HG03159 (cell line): ENCODE results near the gene PRDX6.
"Not testable (repeated sequence)": the region's sequence is repeated elsewhere in the genome, so short reads cannot be mapped to it uniquely, and the experiment has no call there.

Source experiments
- ATAC-seq: cut with Tn5 transposase; IDR thresholded peaks from one replicate; pipeline ENCODE4 v1.9.1; 2021; ENCODE audit warnings: mild to moderate bottlenecking, moderate library complexity; ENCODE audit not compliant: unreplicated experiment

Gene PRDX6

DNA sequence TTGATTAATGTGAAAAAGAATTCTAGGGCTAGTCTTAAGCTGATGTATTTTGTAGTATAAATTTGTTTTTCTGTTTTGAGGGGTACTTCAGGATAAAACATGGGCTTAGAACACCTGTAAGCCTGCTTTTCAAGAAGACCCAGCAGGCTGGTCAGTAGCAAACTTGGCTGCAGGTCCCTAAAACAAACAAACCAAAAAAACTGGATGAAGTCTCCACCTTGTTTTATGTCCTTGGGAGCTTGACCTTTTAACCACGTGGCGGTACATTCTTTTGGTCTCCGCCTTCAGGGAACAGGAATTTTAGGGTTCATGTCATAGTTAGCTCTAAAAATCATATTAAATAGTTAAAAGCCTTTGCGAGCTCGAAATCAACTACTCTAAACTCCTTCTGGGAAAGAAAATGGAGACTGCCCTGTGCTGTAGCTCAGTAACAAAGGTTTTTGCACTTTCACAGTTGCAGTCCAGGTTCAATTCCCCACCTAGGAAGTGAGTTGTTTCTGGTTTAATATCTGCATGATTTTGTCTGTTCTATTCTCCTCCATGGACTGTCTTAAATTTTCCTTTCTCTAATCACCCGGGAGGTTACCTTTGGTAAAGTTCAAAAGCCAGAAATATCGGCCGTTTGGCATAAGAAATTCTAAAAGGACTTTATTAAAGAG is 18.6 kb downstream of the PRDX6 start:
- ATAC-seq = no peak

DNA sequence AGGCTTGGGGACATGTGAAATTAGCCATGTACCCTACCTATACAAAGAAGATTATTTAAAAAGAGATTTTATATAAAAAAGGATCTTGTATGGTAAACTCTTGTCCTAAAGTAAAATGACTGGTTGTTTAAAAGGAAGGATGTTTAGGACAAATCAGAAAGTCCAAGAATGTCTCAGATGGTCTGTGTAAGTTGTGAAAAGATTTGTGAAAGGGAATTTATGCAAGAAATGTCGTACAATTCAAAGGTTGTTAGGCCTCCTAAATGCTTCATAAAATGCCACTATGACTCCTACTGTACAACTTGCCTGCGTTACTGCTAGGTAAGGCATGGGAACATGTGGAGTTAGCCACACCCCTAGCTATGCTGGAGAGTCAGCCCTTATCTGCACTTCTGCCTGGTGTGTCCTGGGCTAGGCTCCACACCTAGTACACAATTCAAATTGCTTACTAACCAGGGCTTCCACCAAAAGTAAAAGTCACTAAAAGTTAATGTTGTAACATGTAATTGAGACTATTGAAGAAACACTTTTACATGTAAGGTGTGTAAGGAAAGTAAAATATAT is 19.7 kb downstream of the PRDX6 start:
- no peak for ATAC-seq

DNA sequence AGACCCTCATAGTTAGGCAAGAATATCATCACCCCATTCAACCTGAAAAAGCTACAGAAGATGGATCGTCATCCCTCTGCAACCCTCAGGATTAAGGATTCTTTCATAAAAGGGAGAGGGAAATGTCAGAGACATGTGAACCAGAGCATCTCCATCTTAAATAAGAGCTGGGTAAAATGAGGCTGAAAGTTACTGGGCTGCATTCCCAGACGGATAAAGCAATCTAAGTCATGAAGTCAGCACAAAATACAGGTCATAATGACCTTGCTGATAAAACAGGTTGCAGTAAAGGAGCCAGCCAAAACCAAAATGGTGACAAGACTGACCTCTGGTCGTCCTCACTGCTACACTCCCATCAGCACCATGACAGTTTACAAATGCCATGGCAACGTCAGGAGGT is 22.6 kb downstream of the PRDX6 start:
- no peak for ATAC-seq

- ATAC-seq = no peak
Observed at GRCh38 chr1:173502104-173502503, 25.0 kb downstream of the PRDX6 start.

GRCh38 chr1:173503391-173503790 is 26.3 kb downstream of the PRDX6 start:
- ATAC-seq = no peak

GRCh38 chr1:173504268-173504667 is 27.1 kb downstream of the PRDX6 start:
- no peak for ATAC-seq

DNA sequence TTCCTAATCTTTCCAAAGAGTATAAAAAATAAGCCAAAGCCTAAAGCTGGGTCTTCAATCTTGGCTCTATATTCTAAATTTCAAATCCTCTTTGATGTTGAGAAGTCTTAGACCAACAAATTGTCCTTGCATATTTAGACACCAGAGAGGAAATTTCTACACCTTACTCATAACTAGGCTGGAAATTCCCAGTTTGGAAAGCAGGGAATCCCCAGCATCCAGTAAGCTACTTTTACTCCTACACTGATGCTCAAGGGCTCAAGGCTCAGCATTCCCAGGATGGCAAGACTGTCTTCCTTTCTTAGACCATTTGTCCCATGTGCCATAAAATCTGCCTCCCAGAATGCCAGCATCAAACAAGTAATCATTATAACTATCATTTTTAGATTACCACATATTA is 28.3 kb downstream of the PRDX6 start:
- ATAC-seq = no peak

GRCh38 chr1:173506437-173506836 is 29.3 kb downstream of the PRDX6 start:
- ATAC-seq = no peak

DNA sequence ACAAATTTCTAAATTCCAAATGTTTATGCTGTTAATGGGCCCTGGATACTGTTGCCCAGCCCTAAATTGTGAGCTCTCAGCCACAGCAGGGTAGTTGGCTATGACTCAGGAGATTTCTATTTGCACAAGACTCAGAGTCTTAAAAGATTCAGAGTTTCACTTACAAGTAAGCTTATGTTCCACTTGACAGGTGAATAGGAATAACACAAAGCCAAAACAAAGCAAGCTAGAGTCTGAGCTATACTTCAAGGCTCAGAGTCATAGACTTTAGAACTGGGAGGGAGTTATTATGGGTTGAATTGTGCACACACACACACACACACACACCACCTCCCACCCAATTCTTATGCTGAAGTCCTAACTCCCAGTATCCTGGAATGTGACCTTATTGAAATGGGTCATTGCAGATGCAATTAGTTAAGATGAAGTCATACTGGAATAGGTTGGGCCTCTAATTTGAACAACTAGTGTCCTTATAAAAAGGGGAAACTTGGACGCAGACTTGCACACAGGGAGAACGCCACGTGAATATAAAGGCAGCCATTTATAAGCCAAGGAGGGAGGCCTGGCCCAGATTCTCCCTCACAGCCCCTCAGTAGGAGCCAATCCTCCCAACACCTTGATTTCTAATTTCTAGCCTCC is 30.2 kb downstream of the PRDX6 start:
- no peak for ATAC-seq

DNA sequence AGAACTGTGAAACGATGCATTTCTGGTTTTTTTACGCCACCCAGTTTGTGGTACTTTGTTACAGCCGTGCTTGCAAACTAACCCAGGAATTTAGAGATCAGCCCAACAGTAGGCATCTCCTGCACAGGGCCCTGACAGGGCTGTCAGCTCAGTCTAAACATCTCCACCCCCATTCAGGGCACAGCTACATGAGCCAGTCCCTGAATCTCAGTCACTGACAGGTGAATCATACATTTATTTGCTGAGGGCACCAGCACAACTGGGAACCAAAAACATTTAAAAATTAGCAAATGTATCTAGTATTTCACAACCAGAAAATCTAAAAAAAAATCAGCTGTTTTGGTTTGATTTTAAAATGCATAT is 30.7 kb downstream of the PRDX6 start:
- no peak for ATAC-seq

DNA sequence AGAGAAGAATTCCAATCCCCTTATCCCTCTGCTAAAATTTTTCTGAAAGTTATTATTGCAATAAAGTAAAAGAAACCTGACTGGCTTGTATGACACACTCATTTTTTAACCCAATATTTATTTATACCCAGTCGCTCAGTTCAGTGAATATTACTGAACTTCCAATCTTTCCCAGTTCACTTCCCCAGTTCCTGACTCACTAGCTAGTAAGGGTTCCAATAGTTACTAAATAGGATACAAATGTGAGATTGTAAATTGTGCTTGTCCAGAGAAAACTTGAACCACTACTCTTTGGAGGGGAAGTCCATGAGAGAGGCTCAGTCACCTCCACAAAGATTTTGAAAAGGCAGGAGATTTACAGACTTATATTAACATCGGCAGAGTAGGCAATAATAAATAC is 31.4 kb downstream of the PRDX6 start:
- no peak for ATAC-seq

- no peak for ATAC-seq
Observed at GRCh38 chr1:173509797-173510196, 32.7 kb downstream of the PRDX6 start.

DNA sequence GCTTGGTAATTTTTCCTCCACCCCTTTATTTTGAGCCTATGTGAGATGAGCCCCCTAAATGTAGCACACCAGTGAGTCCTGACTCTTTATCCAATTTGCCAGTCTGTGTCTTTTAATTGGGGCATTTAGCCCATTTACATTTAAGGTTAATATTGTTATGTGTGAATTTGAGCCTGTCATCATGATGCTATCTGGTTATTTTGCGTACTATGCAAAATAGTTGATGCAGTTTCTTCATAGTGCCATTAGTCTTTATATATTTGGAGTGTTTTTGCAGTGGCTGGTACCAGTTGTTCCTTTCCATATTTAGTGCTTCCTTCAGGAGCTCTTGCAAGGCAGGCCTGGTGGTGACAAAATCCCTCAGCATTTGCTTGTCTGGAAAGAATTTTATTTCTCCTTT is 37.4 kb downstream of the PRDX6 start:
- not testable (repeated sequence) for ATAC-seq

DNA sequence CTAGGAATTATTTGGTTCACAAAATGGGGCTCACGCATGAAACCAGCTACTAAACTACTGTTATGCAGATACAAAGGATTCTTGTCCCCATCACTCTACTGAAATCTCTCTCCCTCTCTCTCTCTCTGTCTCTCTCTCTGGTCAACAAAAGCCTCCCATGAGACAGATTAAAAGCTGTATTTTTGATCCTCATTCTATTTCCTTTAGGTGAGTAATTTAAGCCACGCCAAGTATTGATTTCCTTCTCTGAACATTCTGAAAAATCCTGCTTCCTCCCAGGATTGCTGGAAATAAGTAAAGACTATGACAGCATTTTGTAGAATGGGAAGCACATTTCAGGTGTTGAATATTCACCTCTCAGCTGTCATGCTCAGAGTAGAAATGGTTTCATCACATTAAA is 43.7 kb downstream of the PRDX6 start:
- no peak for ATAC-seq

GRCh38 chr1:173523329-173523728 is 46.2 kb downstream of the PRDX6 start:
- ATAC-seq = no peak

- no peak for ATAC-seq
Observed at GRCh38 chr1:173525926-173526325, 48.8 kb downstream of the PRDX6 start.

DNA sequence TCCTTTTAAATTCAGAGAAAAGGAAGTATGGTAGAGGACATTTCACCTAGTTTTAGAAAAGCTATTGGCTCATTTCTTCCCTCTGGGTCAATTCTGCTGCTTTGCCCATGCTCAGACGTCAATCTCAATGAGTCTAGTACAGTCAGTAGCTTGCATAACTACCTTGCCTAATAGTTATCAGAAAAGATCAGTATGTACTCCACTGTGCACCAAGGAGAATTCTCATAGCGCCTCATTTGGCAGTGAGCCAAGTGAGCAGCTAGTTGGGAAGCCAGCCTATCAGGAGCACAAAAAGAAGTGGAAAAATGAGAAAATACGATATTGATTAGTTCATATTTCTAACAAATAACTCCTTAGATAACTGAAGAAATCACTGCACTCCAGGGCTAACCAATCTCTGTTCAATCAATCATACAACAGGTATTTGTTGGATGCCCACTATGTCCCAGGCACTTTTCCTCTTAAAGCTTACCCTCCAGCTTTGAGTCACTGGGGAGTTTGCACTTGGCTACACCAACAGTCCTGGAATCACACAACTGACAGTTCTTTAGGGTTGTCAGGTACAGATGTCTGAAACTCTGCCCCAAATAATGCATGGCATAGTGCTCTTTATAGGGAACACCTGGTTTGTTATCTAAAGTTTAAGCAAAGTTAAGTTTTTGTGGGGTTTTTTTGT is 50.2 kb downstream of the PRDX6 start:
- ATAC-seq = no peak

- ATAC-seq = no peak
Observed at GRCh38 chr1:173529106-173529505, 52.0 kb downstream of the PRDX6 start.

DNA sequence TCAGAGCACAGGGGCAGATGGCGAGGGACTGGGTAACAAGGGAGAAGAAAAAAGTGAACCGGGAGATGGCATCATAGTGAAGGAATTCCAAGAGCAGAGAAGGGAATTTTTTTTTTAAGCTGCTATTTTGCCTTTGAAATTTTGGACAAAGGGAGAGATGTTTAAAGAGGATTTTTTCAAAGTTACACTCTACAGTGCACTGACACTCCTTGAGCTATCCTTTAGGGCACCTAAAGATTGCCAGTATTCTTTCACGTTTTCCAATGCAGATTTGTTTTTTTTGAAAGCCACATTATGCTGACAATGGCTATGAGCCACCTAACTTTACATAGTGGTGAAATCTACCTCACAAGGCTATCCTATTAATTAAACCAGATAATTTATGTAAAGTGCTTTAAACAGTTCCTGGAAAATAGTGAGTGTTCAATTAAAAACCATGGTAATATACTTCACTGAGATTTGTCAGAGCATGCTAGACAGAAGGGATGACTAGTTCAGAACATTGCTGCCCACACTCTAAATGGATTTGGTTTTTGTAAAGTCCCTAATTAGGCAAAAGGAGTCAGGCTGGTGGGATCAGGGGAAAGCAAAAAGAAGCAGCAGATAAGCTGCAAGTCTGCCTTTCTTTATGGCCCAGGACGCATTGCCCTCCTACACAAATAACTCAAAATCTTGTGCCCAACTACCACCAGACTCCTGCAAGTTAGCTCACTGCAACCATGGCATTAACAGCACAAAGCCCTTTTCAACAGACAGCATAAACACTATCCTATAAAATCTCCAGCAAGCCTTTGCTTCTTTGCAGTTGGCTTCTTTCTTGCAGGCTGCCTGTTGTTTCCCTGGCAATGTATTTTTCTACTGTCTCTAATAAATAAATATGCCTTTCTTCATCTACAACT is 53.9 kb downstream of the PRDX6 start:
- no peak for ATAC-seq

GRCh38 chr1:173532237-173532636 is 55.1 kb downstream of the PRDX6 start:
- ATAC-seq = no peak

DNA sequence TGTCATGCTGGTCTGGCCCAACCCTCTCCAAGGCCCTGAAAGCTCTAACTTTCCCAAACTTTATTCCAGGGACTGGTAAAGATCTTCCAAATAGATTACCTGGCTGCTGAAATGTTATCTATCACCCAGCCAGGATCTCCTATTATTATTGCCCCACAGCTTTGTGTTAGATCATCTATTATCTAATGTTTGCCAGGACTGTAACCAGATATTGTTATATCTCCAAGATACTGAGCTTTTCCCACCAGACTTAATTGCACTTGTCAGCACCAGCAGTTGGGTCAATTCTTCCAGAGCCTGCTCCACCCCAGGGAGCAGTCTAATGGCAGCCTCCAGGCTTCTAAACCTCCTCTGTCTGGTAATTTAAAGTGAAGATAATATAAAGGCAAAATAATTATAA is 59.1 kb downstream of the PRDX6 start:
- ATAC-seq = no peak
